ENCODE results near the gene ZFAND2B. TPM values are rescaled to one million over a fixed set of nuclear protein-coding genes. Genes with fewer than 3 reads are reported as not detected.

ZFAND2B gene
- total RNA-seq, 1 experiment from 2014 or later: 32.3 TPM

- no peak for DNase-seq (ENCODE audit: low read depth)
These were observed 2.0 kb upstream of the ZFAND2B start for GRCh38 chr2:219204425-219205164.

GRCh38 chr2:219205165-219205538 lies 1.4 kb upstream of the ZFAND2B start:
- DNase-seq (ENCODE audit: low read depth): no peak

- no peak for DNase-seq (ENCODE audit: low read depth)
These were observed 628 bp upstream of the ZFAND2B start for GRCh38 chr2:219205981-219206327.

- DNase-seq (ENCODE audit: low read depth): no peak
These were observed 727 bp downstream of the ZFAND2B start for GRCh38 chr2:219207134-219207883.

GRCh38 chr2:219207884-219208740 lies 1.5 kb downstream of the ZFAND2B start:
- DNase-seq (ENCODE audit: low read depth): no peak

- DNase-seq (ENCODE audit: low read depth): no peak
These were observed 2.9 kb downstream of the ZFAND2B start for GRCh38 chr2:219209236-219210195.

- no peak for DNase-seq (ENCODE audit: low read depth)
These were observed 3.8 kb downstream of the ZFAND2B start for GRCh38 chr2:219210196-219210885.

GRCh38 chr2:219210886-219211362 lies 4.3 kb downstream of the ZFAND2B start:
- DNase-seq (ENCODE audit: low read depth): no peak

GRCh38 chr2:219213026-219213415 lies 6.4 kb downstream of the ZFAND2B start:
- no peak for DNase-seq (ENCODE audit: low read depth)

- DNase-seq (ENCODE audit: low read depth): no peak
These were observed 7.0 kb downstream of the ZFAND2B start for GRCh38 chr2:219213486-219214071.

- no peak for DNase-seq (ENCODE audit: low read depth)
These were observed 7.6 kb downstream of the ZFAND2B start for GRCh38 chr2:219214141-219214540.

GRCh38 chr2:219214786-219215185 lies 8.2 kb downstream of the ZFAND2B start:
- no peak for DNase-seq (ENCODE audit: low read depth)

- no peak for DNase-seq (ENCODE audit: low read depth)
These were observed 9.4 kb downstream of the ZFAND2B start for GRCh38 chr2:219215871-219216534.

- DNase-seq (ENCODE audit: low read depth): no peak
These were observed 9.9 kb downstream of the ZFAND2B start for GRCh38 chr2:219216535-219216915.

GRCh38 chr2:219218217-219218731 lies 11.7 kb downstream of the ZFAND2B start:
- DNase-seq (ENCODE audit: low read depth): peak; percentile 78

- DNase-seq (ENCODE audit: low read depth): peak; percentile 92
These were observed 12.4 kb downstream of the ZFAND2B start, which contains the start of gene ABCB6 for GRCh38 chr2:219218732-219219701. ABCB6 (minus strand) TSS chr2:219218958; CDS start chr2:219218673, 285 bp downstream.

- no peak for DNase-seq (ENCODE audit: low read depth)
These were observed 13.4 kb downstream of the ZFAND2B start for GRCh38 chr2:219219784-219220532.
